HL-60 (cell line): ENCODE results near the gene ZNF106.

Experiments used
- CTCF ChIP-seq: IDR thresholded peaks from one replicate; pipeline ENCODE4 v1.5.1; 2011; ENCODE audit warnings: low read length, control low read depth, inconsistent platforms; ENCODE audit not compliant: insufficient read depth
- REST ChIP-seq: IDR thresholded peaks from 2 replicates; pipeline ENCODE4 v1.6.1; 2012; ENCODE audit warnings: low read depth; ENCODE audit not compliant: insufficient replicate concordance

GRCh38 chr15:42405863-42406482 lies 85.0 kb downstream of the ZNF106 start:
- no peak for TF ChIP-seq CTCF
- TF ChIP-seq REST, result no peak
